Measurements from ENCODE around the gene MYO3A.

- TF ChIP-seq POLR2AphosphoS5 (IDR thresholded peaks at IDR 0.05; ENCODE audit: borderline replicate concordance, low read depth, low read length) (no peak), EZH2 (IDR thresholded peaks at IDR 0.05) (no peak), FOXP2 (optimal IDR thresholded peaks at IDR 0.05; ENCODE audit: control extremely low read depth, extremely low read length, insufficient read depth) (no peak)
Measured at GRCh38 chr10:26138613-26139012, 204.6 kb downstream of the MYO3A start.

All from SK-N-MC (cell line).